Thyroid gland (tissue), 4 donors: ENCODE data around the gene TMEM198.

Experiments used
- CTCF ChIP-seq, 6 experiments: fragments of 200-600 bp in 3 of 6; fragments of 450-650 bp in 3 of 6; sonication (generic) in 3 of 6; IDR thresholded peaks; one replicate each; pipeline ENCODE4 v1.5.1; 2016 to 2019; ENCODE audit warnings: antibody characterized with exemption in 6 of 6, mild to moderate bottlenecking in 2 of 6, inconsistent platforms in 1 of 6, moderate library complexity in 1 of 6
- POLR2A ChIP-seq, 2 donors: fragments of 450-650 bp; IDR thresholded peaks; one replicate each; pipeline ENCODE4 v1.6.1; 2017; ENCODE audit warnings: antibody characterized with exemption in 2 of 2, mild to moderate bottlenecking in 2 of 2, moderate library complexity in 1 of 2

GRCh38 chr2:219545295-219545942 is 1.6 kb downstream of the TMEM198 start:
- TF ChIP-seq CTCF (IDR thresholded peaks at IDR 0.05) (no peak), POLR2A (IDR thresholded peaks at IDR 0.05) (no peak)
